Choroid plexus epithelial cell (primary cell): Measurements from ENCODE around the gene COPRS.

Experiments used
- DNase-seq: peaks from one replicate; pipeline ENCODE4 v3.0.0-alpha.2; 2010; ENCODE audit warnings: low read depth
- H3K4me3 ChIP-seq: 2 replicates; pipeline ENCODE4 v1.5.1; 2011; ENCODE audit warnings: low read depth, mild to moderate bottlenecking, control low read depth, low read length, moderate library complexity
- TF ChIP-seq, protein P1 (sequence below): conservative IDR thresholded peaks from 2 replicates; pipeline ENCODE4 v1.5.1; 2011; ENCODE audit warnings: low read depth, mild to moderate bottlenecking, control low read depth, inconsistent platforms, low read length, moderate library complexity

The COPRS gene

DNA sequence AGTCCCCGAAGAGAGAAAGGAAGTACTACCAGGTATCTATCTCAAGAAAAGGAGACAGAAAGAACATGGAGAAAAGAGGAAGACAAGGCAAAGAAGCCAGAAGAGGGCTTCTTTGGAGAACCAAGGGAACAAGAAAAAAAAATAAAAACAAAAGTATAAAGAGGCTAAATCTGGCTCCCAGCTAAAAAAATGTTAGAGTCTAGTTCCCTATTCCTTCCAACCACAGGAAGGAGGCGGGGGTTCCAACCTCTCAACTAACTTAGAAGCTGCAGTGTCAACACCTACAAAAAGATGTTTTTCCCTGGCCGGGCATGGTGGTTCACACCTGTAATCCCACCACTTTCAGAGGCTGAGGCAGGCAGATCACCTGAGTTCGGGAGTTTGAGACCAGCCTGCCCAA, 29.1 kb upstream of the COPRS start:
- H3K4me3 ChIP-seq = no peak overlapping the region
- no peak for DNase-seq
- TF ChIP-seq, protein P1, sequence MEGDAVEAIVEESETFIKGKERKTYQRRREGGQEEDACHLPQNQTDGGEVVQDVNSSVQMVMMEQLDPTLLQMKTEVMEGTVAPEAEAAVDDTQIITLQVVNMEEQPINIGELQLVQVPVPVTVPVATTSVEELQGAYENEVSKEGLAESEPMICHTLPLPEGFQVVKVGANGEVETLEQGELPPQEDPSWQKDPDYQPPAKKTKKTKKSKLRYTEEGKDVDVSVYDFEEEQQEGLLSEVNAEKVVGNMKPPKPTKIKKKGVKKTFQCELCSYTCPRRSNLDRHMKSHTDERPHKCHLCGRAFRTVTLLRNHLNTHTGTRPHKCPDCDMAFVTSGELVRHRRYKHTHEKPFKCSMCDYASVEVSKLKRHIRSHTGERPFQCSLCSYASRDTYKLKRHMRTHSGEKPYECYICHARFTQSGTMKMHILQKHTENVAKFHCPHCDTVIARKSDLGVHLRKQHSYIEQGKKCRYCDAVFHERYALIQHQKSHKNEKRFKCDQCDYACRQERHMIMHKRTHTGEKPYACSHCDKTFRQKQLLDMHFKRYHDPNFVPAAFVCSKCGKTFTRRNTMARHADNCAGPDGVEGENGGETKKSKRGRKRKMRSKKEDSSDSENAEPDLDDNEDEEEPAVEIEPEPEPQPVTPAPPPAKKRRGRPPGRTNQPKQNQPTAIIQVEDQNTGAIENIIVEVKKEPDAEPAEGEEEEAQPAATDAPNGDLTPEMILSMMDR = no peak

DNA sequence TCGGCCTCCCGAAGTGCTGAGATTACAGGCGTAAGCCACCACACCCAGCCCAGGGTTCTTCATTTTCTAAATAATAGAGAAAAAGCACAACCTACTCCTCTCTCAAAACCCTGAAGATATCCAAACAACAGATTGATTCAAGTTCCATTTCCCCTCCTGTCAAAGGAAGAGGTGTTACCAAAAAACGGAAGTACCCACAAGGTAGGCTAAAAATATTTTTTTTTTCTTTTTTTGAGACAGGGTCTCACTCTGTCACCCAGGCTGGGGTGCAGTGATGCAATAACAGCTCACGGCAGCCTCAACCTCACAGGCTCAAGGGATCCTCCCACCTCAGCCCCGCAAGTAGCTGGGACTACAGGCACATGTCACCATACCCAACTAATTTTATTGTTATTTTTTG, 23.5 kb upstream of the COPRS start:
- DNase-seq = no peak
- TF ChIP-seq, protein P1 = no peak
- no peak overlapping the region for H3K4me3 ChIP-seq

DNA sequence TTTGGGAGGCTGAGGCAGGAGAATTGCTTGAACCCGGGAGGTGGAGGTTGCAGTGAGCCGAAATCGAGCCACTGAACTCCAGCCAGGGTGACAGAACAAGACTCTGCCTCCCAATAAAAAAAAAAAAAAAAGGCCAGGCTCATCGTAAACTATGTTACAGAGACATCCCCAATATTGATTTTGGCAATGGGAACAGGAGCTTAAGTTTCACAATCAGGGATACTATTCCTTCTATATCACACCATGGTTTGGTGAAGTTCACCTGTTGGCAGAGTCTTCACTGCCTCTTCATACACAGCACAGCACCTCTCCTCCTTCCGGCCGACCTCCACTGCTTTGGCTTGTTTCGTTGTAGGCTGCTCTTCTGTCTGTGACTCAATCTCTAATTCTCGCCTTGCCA, 21.3 kb upstream of the COPRS start:
- TF ChIP-seq, protein P1 = no peak
- no peak for DNase-seq
- H3K4me3 ChIP-seq = no peak overlapping the region

DNA sequence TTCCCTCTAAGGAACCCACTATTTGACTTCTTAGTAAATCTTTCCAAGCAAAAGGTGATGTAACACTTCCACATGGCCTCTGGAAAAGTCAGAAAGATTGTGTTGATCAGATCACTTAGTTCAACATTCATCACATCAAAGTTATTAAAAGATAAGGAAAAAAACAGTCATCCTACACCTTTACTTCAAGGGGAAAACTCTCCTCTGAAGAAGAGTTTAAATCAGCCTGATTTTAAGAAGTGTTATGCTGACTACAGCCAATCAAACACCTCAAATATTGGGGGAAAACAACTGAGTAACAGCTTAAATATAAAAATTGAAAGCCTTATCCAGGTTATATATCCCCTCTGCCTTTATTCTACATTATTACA, 19.6 kb upstream of the COPRS start:
- H3K4me3 ChIP-seq = no peak overlapping the region
- TF ChIP-seq, protein P1 = no peak
- no peak for DNase-seq

DNA sequence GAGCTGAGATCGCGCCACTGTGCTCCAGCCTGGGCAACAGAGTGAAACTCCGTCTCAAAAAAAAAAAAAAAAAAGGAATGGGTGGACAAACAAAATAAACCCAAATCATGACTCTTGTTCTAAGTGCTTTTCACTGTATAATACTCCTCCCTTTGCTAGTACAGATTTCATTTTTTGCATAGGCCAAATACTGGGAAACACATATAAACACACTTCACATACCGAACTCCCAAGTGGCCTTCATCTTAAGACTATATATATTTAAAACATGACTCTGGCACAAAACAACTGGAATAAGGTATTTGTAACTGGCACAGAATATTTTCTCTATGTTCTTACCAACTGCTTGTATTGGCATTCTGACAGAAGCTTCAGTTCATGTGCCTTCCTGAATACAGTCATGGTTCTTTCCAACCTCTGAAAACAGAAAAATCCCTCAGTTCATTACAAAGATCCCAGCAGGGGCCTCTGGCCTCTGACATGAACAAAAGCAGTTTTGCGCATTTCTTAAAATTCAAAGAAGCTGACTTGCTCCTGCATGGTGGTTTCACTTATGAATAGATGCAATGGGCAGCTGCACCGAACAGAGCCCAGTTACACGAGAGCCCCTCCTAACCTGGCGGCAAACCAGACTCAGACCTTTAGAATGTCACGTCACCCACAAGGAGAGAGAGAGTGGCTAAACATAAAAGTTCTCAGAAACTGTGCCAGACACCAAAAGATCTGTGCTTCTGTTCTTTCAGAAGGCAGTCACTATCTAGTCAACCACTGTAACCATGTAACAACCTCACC, 19.1 kb upstream of the COPRS start:
- TF ChIP-seq, protein P1 = no peak
- no peak overlapping the region for H3K4me3 ChIP-seq
- peak; percentile 96 for DNase-seq

DNA sequence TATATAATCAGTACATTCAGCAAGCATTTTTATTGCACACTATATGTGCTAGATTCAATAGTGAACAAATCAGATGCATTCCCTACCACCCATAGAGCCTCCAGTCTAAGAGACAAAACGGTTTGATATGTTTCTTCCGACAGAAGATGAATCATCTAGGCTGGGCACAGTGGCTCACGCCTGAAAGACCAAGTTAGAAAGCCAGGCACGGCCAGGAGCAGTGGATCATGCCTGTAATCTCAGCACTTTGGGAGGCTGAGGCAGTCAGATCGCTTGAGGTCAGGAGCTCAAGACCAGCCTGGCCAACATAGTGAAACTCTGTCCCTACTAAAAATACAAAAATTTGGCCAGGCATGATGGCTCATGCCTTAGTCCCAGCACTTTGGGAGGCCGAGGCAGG, 18.3 kb upstream of the COPRS start:
- TF ChIP-seq, protein P1 = no peak
- H3K4me3 ChIP-seq = no peak overlapping the region
- DNase-seq = peak; percentile 53

DNA sequence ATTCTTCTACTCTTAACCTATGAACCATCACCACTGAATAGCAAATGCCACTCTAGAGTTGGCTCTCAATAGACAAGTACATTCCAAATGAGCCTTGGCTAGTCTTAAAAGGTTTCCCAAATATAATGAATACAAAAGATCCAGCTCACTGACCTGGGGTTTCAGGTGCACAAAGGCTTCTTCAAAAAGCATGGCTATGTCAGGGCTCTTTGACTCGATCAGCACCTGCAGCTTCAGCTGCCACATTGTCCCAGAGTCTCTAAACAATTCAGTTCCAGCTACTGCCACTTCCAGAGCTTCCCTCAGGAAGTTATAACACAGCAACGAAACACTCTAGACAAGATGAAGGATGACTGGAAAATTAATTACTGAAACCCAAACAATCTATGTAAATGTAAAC, 16.0 kb upstream of the COPRS start:
- DNase-seq = no peak
- no peak overlapping the region for H3K4me3 ChIP-seq
- TF ChIP-seq, protein P1 = no peak
